Mucosa of stomach (tissue), 1 donor: ENCODE measurements around the gene ECHS1.
A peak's percentile ranks its signal among the peaks of the same experiment; 100 is the strongest.

Source experiments
- H3K27me3 ChIP-seq: one replicate; pipeline ENCODE4 v1.7.0; 2013; ENCODE audit warnings: mild to moderate bottlenecking, low read length; ENCODE audit not compliant: control insufficient read depth, insufficient read depth
- H3K36me3 ChIP-seq: one replicate; pipeline ENCODE4 v1.7.0; 2013; ENCODE audit warnings: low read length; ENCODE audit not compliant: control insufficient read depth, insufficient read depth
- H3K4me1 ChIP-seq: one replicate; pipeline ENCODE4 v1.7.0; 2013; ENCODE audit warnings: mild to moderate bottlenecking, low read length; ENCODE audit not compliant: control insufficient read depth, insufficient read depth
- H3K4me3 ChIP-seq: one replicate; pipeline ENCODE4 v1.7.0; 2013; ENCODE audit warnings: low read length
- H3K9ac ChIP-seq: one replicate; pipeline ENCODE4 v1.7.0; 2013; ENCODE audit warnings: mild to moderate bottlenecking, low read length, moderate library complexity
- H3K9me3 ChIP-seq: one replicate; pipeline ENCODE4 v1.7.0; 2013; ENCODE audit warnings: mild to moderate bottlenecking, low read length, moderate library complexity; ENCODE audit not compliant: control insufficient read depth
- donor health status: Pancreatic carcinoma.

The ECHS1 gene

DNA sequence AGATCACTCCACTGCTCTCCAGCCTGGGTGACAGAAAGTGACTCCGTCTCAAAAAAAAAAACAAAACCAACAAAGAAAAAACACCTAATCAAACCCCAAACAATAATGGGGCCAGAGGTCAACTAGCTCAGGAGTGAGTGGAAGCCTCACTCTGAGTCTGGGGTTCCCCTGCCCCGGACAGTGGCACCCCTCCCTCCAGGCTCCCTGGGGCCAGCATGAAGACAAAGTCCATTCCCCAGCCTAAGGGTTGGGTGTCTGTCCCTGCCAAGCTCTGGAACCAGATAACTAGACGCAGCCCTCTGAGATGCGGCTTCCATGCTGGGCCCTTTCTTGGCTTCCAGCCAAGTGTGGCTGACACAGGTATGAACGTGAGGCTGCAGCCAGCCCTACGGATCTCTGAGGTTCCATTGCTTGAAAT lies 13.6 kb downstream of the ECHS1 start:
- Histone ChIP-seq H3K9ac (no peak overlapping the region), H3K27me3 (peaks cover 6% of the 10 kb centered on the region), H3K9me3 (no peaks in the 10 kb centered on the region), H3K4me3 (no peak overlapping the region), H3K4me1 (peaks cover 32% of the 10 kb centered on the region), H3K36me3 (no peaks in the 10 kb centered on the region)

GRCh38 chr10:133358925-133359310 lies 14.2 kb downstream of the ECHS1 start:
- H3K4me3 ChIP-seq = no peak overlapping the region
- H3K9ac ChIP-seq = no peak overlapping the region
- H3K27me3 ChIP-seq = peaks cover 6% of the 10 kb centered on the region
- peaks cover 29% of the 10 kb centered on the region for H3K4me1 ChIP-seq
- H3K36me3 ChIP-seq = no peaks in the 10 kb centered on the region
- H3K9me3 ChIP-seq = no peaks in the 10 kb centered on the region

- H3K9me3 ChIP-seq = no peaks in the 10 kb centered on the region
- no peaks in the 10 kb centered on the region for H3K36me3 ChIP-seq
- no peak overlapping the region for H3K9ac ChIP-seq
- H3K4me3 ChIP-seq = no peak overlapping the region
- H3K4me1 ChIP-seq = peaks cover 29% of the 10 kb centered on the region
- peaks cover 6% of the 10 kb centered on the region for H3K27me3 ChIP-seq
Observed at GRCh38 chr10:133358162-133358924, 14.8 kb downstream of the ECHS1 start.

DNA sequence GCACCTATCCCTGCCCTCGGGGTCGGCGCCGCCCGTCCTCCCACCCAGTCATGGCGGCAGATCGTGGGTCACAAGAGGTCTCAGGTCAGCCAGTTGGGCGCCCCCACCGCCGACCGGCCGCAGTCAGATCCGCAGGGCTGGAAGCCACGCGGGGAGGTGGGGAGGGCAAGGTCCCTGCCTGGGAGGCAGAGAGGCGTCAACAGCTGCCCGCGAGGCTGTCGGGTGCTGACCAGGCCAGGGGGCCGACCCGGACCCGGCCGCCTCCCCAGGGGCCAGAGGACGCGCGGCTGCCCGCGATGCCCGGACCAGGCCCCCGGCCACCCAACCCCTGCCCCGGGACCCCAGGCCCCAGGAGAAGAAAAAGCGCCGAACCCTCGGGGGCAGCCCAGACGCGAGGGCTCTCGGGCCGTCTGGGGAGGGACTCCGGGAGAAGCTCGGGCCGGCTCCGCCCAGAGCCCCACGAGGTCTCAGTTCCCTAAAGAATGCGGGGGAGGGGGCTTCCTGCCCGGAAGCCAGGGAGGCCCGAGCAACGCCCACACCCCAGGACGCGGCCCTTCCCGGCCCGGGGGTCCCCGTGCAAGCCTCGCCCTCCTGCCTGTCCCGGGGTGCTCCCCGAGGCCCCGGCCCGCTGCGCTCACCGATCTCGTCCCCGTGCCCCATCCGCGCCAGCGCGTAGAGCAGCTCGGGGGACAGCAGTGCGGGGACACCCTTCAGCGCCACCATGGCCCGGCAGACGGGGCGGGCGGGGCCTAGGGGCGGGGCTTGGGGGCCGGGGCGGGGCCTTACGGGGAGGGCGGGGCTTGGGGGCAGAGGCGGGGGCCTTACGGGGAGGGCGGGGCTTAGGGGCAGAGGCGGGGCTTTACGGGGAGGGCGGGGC lies 15.6 kb downstream of the ECHS1 start, which contains the start of gene FUOM:
FUOM (minus strand) TSS at position 735 of the 877 bp plus-strand sequence; CDS start at position 723, 12 bp downstream.
- Histone ChIP-seq H3K27me3 (peaks cover 6% of the 10 kb centered on the region), H3K4me1 (peaks cover 29% of the 10 kb centered on the region), H3K4me3 (no peak within 1 kb of the TSS), H3K9ac (peak within 1 kb of the TSS; percentile 57), H3K36me3 (no peaks in the 10 kb centered on the region), H3K9me3 (no peaks in the 10 kb centered on the region)

DNA sequence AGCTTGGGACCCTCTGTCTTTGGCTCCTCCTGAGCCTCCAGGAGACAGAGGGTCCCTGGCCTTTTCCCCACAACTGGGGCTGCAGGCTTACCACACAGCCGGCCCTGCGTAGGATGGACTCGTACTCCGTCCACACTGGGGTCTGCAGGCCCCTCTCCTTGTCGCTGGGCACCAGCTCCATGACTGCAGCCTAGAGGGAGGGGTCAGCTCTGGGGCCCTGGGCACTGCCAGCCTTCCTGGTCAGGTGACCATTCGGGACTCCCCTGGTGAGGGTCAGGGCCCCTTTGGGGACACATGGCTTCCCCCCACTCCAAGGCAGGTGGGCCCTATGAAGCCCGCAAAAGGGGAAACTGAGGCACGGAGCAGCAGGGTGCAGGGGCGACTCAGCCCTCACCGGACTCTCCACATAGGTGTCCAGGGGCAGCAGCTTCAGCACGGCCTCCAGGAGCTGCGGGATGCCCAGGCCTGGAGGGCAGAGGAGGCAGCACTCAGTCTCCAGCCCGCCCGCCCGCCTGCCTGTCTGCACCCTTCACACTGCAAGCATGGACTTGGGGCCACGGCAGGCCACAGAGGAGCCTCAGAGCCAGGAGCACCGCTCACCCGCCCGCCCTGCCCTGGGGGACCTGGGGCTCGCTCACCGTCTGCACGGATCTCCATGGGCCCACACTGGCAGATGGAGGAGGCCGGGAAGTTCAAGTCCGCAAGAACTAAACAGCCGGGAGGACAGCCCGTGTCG lies 16.4 kb downstream of the ECHS1 start:
- H3K4me3 ChIP-seq = no peak overlapping the region
- peaks cover 6% of the 10 kb centered on the region for H3K27me3 ChIP-seq
- H3K9me3 ChIP-seq = no peaks in the 10 kb centered on the region
- H3K9ac ChIP-seq = peak overlapping the region; percentile 57
- peaks cover 29% of the 10 kb centered on the region for H3K4me1 ChIP-seq
- no peaks in the 10 kb centered on the region for H3K36me3 ChIP-seq

DNA sequence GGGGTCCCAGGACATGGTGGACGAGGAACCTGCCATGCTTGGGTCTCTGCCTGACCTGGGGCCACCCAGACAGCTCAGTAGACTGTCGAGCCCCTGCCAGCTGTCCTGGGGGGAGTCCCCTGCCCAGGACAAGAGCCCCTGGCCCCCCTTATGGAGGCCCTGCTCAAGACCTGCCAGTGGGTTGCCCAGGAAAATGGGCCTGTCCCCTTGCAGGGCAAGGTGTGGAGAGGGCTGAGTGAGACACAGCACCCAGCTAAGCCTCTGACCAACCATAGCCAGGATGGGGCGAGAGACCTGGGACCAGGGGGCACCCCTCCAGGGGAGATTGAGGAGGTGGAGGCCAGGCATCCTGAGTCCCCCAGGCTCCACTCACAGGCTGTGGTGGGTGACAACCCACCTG lies 17.2 kb downstream of the ECHS1 start:
- H3K27me3 ChIP-seq = peaks cover 6% of the 10 kb centered on the region
- no peaks in the 10 kb centered on the region for H3K9me3 ChIP-seq
- H3K36me3 ChIP-seq = no peaks in the 10 kb centered on the region
- H3K4me1 ChIP-seq = peaks cover 29% of the 10 kb centered on the region
- H3K4me3 ChIP-seq = no peak overlapping the region
- no peak overlapping the region for H3K9ac ChIP-seq

- no peak overlapping the region for H3K4me3 ChIP-seq
- H3K27me3 ChIP-seq = peaks cover 6% of the 10 kb centered on the region
Observed at GRCh38 chr10:133355266-133355665, 17.9 kb downstream of the ECHS1 start.

DNA sequence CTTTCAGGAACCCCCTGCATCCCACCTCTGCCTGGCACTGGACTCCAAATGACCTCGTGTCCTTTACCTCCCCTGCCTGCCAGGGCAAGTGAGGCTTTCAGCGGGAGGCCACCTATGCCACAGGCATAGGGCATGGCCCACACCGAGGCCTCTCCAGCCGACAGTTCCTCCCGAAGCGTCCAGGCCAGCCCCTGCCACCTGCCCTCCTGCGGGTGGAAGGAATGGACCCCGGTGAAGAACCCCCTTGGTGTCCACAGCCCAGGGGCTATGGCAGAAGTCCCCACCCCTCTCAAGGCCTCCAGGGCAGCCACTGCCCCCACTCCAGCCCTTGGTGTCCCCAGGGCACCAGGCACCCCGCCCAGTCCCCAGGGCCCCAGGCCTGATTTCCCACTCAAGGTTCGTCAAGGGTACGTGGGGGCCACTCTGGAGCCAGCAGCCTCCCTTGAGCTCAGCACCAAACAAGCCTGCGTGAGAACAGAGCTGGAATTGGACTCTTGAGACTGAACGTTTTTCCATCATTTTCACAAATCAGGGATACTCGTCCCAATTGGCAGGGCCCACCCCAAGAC lies 18.4 kb downstream of the ECHS1 start:
- H3K9me3 ChIP-seq = no peaks in the 10 kb centered on the region
- H3K4me1 ChIP-seq = peaks cover 20% of the 10 kb centered on the region
- peaks cover 6% of the 10 kb centered on the region for H3K27me3 ChIP-seq
- no peaks in the 10 kb centered on the region for H3K36me3 ChIP-seq
- no peak overlapping the region for H3K9ac ChIP-seq
- H3K4me3 ChIP-seq = no peak overlapping the region

More at GRCh38 chr10:133355266-133355665, 17.9 kb downstream of the ECHS1 start:
- H3K4me1 ChIP-seq = peaks cover 25% of the 10 kb centered on the region
- H3K9me3 ChIP-seq = no peaks in the 10 kb centered on the region
- H3K9ac ChIP-seq = no peak overlapping the region
- H3K36me3 ChIP-seq = no peaks in the 10 kb centered on the region

DNA sequence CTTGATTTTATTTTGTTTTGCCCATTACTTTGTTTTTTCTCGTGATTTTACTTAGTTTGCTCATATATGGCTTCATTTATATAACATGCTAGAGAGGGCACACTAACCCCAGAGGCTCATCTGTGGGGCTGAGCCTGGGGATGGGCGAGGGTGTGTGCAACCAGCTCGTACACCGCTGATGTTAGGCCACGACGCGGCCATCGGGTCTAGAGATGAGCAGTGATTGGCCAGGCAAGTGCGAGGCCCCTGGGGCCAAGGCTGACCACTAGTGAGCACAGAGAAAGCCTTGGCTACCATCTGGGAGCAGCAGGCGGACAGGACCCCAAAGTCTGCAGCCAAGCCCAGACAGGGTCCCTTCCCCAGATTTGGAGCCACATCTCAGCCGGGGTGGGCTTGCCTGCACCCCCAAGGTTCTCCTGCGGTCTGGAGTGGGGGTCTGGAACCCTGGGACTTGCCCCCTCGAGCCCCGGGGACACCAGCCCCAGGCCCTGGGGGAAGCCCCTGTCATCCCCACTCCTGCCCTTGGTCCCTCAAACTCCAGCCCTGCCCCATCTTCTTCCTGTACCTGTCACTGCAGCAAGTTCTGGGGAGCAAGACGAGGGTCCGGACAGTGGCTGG lies 19.1 kb downstream of the ECHS1 start:
- H3K9ac ChIP-seq = no peak overlapping the region
- H3K36me3 ChIP-seq = no peaks in the 10 kb centered on the region
- peaks cover 8% of the 10 kb centered on the region for H3K27me3 ChIP-seq
- H3K9me3 ChIP-seq = no peaks in the 10 kb centered on the region
- peaks cover 14% of the 10 kb centered on the region for H3K4me1 ChIP-seq
- no peak overlapping the region for H3K4me3 ChIP-seq

- Histone ChIP-seq H3K9me3 (no peaks in the 10 kb centered on the region), H3K4me1 (peaks cover 10% of the 10 kb centered on the region), H3K4me3 (no peak overlapping the region), H3K27me3 (peaks cover 8% of the 10 kb centered on the region), H3K9ac (no peak overlapping the region), H3K36me3 (no peaks in the 10 kb centered on the region)
Observed at GRCh38 chr10:133353202-133353959, 19.8 kb downstream of the ECHS1 start.
